ENCODE results near the gene EPS8.

DNA sequence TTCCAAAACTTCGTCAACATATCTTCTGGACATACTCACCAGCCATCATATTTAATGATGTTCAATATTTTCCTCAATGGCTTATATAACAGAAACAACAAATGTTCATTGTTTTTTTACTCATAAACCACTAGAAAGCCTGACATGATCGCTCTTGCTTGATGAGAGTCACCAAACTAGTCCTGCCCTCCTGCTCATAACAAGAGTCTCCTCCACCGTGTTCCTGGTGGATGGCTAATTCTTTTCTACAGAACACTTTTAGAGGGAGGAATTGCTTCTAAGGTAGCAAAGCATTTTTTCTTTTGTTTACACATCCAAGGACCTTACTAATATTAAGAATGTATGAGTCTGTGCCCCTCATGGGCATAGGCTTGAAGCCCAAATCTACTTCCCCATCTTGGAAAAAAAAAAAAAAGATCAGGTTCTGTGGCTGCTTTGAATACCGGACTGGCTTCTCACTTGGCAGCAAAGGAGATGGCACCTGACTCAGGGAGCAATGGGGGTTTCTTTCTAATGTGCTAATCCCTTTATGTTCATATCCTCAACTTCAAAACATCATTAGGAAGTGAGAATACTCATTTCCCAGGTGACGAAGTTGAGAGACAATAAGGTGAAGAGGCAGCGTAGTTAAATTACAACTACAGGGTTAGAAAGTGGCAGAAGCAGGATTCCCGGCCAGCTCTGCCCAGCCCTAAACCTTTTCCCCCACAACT lies 188.8 kb downstream of the EPS8 start:
- no peak for TF ChIP-seq EP300 (IDR thresholded peaks at IDR 0.05; ENCODE audit: borderline replicate concordance in 1 of 2, low read depth in 1 of 2, low read length in 1 of 2)
- TF ChIP-seq, protein P1, sequence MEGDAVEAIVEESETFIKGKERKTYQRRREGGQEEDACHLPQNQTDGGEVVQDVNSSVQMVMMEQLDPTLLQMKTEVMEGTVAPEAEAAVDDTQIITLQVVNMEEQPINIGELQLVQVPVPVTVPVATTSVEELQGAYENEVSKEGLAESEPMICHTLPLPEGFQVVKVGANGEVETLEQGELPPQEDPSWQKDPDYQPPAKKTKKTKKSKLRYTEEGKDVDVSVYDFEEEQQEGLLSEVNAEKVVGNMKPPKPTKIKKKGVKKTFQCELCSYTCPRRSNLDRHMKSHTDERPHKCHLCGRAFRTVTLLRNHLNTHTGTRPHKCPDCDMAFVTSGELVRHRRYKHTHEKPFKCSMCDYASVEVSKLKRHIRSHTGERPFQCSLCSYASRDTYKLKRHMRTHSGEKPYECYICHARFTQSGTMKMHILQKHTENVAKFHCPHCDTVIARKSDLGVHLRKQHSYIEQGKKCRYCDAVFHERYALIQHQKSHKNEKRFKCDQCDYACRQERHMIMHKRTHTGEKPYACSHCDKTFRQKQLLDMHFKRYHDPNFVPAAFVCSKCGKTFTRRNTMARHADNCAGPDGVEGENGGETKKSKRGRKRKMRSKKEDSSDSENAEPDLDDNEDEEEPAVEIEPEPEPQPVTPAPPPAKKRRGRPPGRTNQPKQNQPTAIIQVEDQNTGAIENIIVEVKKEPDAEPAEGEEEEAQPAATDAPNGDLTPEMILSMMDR (IDR thresholded peaks at IDR 0.05): no peak

All from SK-N-SH (cell line).